Kasumi-1 (cell line): ENCODE results near the gene UBE2D2.

Experiments used
- DNase-seq, 2 experiments: peaks; one replicate each; lab custom pipeline; 2025; lab: John Stamatoyannopoulos, UW

The UBE2D2 gene

DNA sequence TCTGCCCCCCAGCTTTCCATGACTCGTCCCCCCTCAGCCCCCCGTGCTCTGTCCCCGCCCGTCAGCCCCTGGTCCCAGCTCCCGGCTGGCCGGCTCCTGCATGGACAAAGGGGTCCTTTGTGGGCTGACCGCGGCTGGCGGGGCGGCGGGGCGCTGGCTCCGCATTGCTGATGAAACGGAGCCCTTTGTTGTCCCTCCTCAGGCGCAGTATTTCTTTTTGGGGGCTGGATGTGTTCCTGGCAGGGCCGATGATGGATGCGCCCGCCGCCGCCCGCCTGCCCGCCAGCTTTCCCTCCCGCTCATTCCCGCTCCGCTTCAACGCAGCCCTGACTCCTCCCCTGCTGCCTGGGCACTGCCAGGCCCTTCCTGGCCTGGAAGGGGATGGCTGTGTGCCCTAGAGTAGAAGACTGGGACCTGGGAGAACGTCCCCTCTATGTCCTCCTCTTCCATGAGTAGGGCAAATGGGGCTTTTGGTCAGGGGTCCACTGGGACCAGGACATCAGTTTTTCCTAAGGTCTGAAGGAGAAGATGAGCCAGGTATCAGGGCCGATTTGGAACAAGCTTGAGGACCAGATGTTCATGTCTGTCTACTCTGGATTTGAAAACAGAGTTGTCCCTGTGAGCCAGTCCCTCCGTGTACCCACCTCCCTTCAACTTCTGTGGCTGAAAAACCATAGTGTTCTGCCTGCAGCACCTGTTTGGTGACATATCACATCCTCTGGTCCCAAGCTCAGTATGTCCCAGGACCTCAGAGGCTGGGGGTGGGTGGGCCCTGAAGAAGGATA lies 116.0 kb downstream of the UBE2D2 start:
- DNase-seq, result no peak
